Stimulated activated CD8-positive, alpha-beta memory T cell treated with anti-CD3 and anti-CD28 coated beads, Interleukin-15, amount 100 ng/mL, for 1 hour (primary cell): ENCODE data around the gene PPP1R26.
"Not testable (repeated sequence)": the region's sequence is repeated elsewhere in the genome, so short reads cannot be mapped to it uniquely, and the experiment has no call there.

Source experiments
- DNase-seq: peaks from one replicate; pipeline ENCODE4 v3.0.0-alpha.2; 2020; ENCODE audit warnings: low read depth

PPP1R26 gene

DNA sequence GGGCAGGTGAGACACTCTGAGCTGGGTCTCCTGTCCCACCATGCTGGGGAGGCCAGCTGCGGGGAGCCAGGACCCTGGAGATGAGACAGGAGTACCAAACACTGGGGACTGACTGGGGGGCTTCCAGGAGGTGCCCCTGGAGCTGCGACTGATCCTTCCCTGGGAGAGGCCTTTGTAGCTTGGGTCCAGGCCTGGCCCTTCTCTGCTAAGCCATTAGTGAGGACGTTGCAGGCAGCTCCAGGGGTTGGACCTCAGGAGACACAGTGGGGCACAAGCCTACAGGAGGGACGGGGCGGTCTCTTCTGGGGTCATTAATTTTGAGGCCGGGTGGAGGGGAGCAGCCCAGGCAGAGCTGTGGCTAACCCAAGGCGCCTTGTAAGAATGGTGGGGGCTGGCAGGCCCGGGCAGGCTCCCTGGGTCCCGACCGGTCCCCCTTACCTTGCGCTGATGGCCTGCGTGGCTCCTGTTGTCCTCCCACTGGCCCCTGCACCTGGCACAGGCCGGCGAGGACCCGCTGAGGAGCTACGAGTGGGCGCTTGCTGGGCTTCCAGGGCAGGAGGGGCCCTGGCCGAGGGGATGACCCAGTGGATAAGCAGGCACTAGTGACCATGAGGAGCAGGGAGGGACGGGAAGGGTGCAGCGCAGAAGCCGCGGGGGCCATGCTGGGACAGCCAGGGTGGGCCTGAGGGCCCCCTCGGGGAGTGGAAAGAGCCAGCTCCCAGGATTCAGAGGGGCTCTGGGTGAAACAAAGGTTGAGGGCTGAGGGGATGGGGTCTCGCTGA, 26.0 kb downstream of the PPP1R26 start:
- DNase-seq = no peak

DNA sequence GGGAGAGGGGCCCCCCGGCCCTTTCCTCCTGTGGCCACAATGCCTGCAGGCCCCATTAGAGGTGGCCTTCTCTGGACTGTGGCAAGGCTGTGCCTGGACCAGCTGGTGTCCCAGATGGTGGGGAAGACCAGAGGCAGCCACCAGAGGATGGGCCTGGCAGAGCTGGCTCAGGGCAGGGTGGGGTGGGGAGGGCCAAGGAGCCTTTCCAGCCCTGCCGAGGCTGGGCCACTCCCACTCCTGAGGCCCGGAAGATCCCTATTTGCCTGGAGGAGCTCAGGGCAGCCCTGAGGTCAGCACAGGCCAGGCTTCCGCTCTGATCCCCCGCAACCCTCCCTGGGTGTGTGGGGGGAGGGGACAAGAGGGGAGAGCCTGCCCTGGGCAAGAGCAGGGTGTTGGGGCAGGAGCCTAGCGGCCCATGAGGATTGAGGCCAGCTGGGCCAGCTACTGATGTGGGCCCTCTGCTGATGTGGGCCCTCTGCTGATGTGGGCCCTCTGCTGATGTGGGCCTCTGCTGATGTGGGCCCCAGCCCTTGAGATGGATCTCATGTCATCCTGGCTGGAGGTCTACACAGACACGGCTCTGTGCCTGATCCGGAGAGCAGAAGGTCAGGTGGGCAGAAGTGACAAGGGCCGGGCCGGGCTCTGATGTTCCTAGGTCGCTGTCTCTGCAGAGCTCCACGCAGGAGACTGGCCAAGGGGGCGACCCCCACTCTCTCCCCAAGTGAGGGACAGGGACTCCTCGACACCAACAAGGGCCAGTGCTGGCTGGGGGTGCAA, 26.9 kb downstream of the PPP1R26 start:
- no peak for DNase-seq

DNA sequence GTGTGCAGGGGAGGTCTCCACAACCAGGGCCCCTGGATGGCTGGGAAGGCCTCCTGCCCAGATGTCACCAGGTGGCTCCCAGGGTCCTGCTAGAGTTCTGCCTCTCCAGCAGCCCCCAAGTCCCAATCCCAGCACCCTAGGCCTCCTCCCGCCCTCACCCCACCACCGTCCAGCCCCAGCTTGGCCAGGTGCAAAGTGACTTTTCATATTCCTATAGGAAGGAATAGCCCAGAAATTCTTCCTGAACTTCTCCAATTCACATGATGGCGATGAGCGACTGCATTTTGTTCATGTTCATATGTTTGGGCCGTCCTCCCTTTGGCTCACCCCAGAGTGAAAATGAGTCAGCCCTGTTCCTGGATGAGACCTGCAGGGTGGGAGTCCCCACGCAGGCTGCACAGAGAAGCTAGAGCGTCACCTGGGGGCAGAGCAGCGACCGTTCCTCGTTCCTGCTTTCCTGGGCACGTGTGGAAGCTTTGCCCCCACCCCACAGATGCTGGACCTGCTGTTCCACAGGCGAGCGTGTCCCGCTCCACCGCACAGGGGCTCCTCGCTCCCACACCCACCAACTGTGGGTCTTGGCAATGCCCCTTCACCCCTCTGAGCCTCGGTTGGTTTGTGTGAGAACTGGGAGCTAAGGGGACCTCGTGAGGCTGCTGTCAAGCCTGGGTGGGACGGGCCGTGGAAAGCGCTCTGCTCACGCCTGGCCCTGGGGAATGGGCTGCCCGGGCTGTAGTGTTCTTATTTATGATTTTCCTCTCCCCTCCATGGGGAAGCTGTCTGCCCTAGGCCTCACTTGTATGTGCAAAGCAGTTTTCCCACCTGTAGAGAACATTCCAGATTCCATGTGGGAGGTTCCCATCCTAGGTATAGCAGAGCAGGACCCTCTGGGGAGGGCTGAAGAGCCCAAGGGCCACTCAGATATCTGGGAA, 27.8 kb downstream of the PPP1R26 start:
- no peak for DNase-seq

DNA sequence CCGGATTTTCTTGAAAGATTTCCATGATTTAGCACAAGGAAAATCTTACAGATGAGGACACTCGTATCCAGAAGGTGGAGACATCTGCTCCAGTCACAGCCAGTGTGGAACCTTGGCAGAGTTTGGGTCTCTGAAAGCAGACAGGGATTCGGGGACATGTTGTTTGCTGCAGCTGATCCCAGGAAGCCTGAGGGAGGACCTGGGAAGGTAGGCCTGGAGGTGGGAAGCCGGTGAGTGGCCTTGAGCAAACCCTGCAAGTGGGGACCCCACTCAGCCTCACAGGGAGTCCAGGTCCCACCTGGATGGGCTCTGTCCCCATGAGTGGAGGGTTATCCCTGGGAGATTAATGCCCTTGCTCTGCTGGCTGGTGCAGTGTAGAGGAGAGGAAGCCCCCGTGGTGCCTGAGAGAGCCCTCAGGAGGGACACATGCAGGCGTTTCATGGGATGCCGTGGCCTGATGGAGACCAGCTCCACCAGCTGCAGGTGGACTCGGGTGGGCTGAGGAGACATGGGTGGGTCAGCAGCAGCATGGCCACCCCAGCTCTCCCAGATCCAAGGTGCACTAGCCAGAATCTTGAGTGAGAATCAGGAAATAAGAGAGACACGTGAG, 28.7 kb downstream of the PPP1R26 start:
- no peak for DNase-seq

DNA sequence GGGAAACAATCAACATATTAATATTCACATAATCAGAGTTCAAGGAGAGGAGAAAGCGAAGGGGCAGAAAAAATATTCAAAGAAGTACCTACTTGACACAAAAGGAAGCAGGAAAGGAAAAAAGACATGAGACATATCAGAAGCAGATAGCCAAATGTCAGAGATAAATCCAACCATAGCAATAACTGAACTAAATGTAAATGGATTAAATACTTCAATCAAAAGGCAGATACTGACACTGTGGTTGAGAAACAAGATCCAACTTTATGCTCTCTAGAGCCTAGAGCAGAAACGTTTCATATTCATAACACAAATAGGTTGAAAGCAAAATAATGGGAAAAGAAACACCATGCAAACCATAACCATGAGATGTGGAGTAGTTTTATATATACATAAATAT, 29.9 kb downstream of the PPP1R26 start:
- DNase-seq = no peak

- no peak for DNase-seq
These were observed 32.6 kb downstream of the PPP1R26 start for GRCh38 chr9:135512241-135512603.

GRCh38 chr9:135512904-135513303, 33.3 kb downstream of the PPP1R26 start:
- no peak for DNase-seq

GRCh38 chr9:135513351-135513846, 33.8 kb downstream of the PPP1R26 start:
- no peak for DNase-seq

GRCh38 chr9:135513906-135514305, 34.3 kb downstream of the PPP1R26 start:
- DNase-seq = not testable (repeated sequence)

- no peak for DNase-seq
These were observed 34.9 kb downstream of the PPP1R26 start for GRCh38 chr9:135514342-135515082.

DNA sequence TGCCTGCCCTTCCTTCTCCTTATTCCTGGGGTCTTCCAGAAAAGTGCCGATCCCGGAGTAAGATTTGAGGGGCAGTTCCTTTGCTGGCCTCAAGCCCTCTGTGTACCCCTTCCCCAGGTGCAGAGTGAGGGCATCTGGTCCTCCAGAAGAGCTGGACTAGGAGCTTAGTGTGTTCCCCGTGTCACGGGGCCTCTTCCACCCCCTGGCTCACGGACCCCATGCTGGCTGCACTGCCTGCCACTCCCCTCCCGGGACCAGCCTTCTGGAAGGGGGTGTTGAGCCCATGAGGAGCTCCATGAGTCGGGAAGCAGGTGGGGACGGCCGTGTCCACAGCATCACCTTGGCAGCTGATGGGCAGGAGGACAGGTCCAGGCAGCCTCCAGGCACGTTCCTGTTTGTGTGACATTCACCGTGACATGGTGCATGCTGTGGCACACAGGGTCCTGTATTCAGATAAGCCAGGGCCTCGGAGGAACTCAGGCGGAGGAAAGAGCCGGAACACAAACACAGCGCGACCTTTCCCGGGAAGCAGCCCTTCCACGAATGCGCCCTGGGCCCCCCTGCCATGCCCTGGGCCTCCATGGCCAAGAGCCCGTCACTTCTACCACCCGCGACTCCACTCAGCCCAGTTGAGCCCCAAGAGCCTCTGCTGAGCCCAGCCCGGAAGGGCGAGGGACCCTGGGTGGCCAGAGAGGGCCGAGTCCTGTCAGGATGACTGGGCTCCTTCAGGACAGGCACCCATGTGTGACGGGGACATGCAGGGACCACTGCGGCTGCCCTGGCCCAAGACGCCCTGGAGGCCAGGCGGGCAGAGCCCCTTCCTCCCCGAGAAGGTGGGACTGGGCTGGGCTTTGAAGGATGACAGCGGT, 35.7 kb downstream of the PPP1R26 start:
- DNase-seq = no peak

DNA sequence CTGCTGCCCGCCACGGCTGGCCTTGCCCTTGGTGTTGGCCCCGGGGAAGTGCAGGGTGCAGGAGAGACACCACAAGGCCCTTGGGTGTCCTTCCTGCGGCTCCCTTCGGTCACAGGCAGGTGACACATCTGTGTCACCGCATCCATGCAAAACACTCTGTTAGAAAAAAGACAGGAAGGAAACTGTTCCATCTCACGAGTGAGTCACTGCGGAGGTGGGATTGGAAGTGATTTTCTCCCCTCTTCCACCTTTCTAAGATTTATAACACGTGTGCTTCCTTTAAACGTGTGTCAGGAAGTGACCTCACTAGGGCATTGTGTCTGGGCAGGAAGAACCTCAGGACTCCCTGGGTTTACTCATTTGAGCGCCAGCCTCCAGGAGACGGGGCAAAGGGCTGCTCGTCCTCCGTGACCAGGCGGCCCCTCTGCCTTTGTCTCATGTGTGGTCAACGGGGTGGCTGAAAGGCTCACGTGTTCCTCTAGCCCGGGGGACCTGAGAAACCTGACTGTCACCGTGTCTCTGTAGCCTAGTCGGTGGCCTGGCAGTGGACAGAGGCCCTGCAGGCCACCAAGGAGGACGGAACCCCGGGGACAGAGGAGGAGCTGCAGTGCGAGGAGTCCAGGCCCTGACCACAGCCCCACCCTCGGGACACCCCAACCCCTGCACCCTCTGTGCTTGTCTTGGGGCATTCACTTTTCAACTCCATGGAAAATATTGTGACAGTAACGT, 36.7 kb downstream of the PPP1R26 start:
- DNase-seq = no peak

DNA sequence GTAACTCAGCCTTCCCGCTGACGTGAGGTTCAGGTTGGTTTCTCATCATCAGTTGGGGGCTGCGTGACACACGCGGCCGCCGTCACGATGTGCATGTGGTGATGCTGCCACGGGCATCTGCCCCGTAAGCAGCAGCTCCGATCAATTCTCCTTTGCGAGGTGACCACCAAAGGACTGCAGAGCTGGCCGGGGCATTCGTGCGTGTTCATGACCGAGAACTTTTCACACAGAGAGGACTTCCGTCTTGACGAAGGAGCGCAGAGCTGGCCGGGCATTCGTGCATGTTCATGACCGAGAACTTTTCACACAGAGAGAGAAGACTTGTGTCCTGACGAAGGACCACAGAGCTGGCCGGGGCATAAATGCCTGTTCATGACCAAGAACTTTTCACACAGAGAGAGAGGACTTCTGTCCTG, 37.8 kb downstream of the PPP1R26 start:
- no peak for DNase-seq

- DNase-seq = no peak
These were observed 39.8 kb downstream of the PPP1R26 start for GRCh38 chr9:135519179-135519971.

DNA sequence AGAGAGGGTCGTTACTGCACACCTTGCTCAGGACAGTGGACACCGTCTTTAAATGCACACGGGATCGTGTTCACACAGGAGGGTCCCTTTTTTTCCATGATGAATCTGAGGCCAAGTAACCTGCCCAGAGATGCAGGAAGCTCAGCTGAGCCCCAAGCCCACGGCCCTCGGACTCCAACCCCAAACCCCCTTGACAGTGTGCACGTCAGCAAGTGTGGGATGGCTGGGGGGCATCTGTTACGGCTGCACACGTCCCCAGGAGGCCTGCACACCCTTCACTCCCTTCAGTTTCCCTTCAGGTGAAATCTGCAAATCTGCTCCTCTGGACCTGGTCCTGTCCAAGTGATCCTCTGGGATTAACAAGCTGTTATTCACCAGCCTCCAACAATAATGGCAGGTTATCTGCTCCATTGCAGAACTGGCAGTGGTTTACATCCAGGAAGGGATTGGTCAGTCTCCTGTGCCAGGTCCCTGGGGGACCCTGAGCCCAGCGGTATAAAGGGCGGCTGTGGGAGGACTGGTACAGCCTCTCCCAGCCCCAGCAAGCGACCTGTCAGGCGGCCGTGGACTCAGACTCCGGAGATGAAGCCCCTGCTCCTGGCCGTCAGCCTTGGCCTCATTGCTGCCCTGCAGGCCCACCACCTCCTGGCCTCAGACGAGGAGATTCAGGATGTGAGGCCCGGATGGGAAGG, 41.5 kb downstream of the PPP1R26 start, which contains the start of gene LCN1:
LCN1 (plus strand) TSS at position 525 of the 692 bp plus-strand sequence; CDS start at position 583, 58 bp downstream.
- DNase-seq = no peak

GRCh38 chr9:135521608-135522095, 42.1 kb downstream of the PPP1R26 start:
- no peak for DNase-seq

- no peak for DNase-seq
These were observed 42.7 kb downstream of the PPP1R26 start for GRCh38 chr9:135522137-135522877.
